SK-N-SH treated with all-trans-retinoic acid at 6 μM for 48 hours (cell line): Measurements from ENCODE around the gene MED13.

Experiments
- ARNTL ChIP-seq: fragments of 450-650 bp; formaldehyde crosslinking; IDR thresholded peaks from 2 replicates; pipeline ENCODE4 v1.5.0; 2020; ENCODE audit warnings: low read depth, mild to moderate bottlenecking, moderate library complexity, borderline replicate concordance
- BACH2 ChIP-seq: fragments of 250-450 bp; sonication (Bioruptor Pico); IDR thresholded peaks from 2 replicates; pipeline ENCODE4 v1.9.0; 2021; ENCODE audit warnings: mild to moderate bottlenecking, borderline replicate concordance
- CREB5 ChIP-seq: fragments of 250-450 bp; sonication (Bioruptor Pico); IDR thresholded peaks from 2 replicates; pipeline ENCODE4 v1.5.1; 2020; ENCODE audit warnings: low read depth, mild to moderate bottlenecking, moderate library complexity
- CSDC2 ChIP-seq: fragments of 250-450 bp; sonication (Bioruptor Pico); IDR thresholded peaks from 2 replicates; pipeline ENCODE4 v1.5.0; 2020; ENCODE audit warnings: mild to moderate bottlenecking, moderate library complexity
- CSRNP3 ChIP-seq: fragments of 250-450 bp; sonication (Bioruptor Pico); IDR thresholded peaks from 2 replicates; pipeline ENCODE4 v1.5.1; 2021; ENCODE audit warnings: mild to moderate bottlenecking, moderate library complexity
- OSR1 ChIP-seq: fragments of 250-450 bp; sonication (Bioruptor Pico); IDR thresholded peaks from 2 replicates; pipeline ENCODE4 v1.8.0; 2022; ENCODE audit warnings: moderate library complexity, mild to moderate bottlenecking, inconsistent platforms
- PATZ1 ChIP-seq: fragments of 250-450 bp; sonication (Bioruptor Pico); IDR thresholded peaks from 2 replicates; pipeline ENCODE4 v1.8.0; 2020; ENCODE audit warnings: mild to moderate bottlenecking, moderate library complexity, borderline replicate concordance
- POU6F1 ChIP-seq: fragments of 250-450 bp; sonication (Bioruptor Pico); IDR thresholded peaks from 2 replicates; pipeline ENCODE4 v1.8.0; 2021; ENCODE audit warnings: low read depth, mild to moderate bottlenecking, moderate library complexity, borderline replicate concordance
- SNAI2 ChIP-seq: fragments of 250-450 bp; sonication (Bioruptor Pico); IDR thresholded peaks from 2 replicates; pipeline ENCODE4 v1.5.0; 2020; ENCODE audit warnings: mild to moderate bottlenecking, moderate library complexity
- TSHZ2 ChIP-seq: fragments of 250-450 bp; sonication (Bioruptor Pico); IDR thresholded peaks from 2 replicates; pipeline ENCODE4 v1.5.0; 2020; ENCODE audit warnings: mild to moderate bottlenecking, moderate library complexity
- ZFP3 ChIP-seq: fragments of 250-450 bp; sonication (Bioruptor Pico); IDR thresholded peaks from 2 replicates; pipeline ENCODE4 v1.5.0; 2020; ENCODE audit warnings: mild to moderate bottlenecking, moderate library complexity

- no peak for TF ChIP-seq CREB5 (CRISPR knock-in tag)
- TF ChIP-seq BACH2: no peak
- TF ChIP-seq POU6F1: no peak
- TF ChIP-seq PATZ1 (CRISPR knock-in tag): no peak
- no peak for TF ChIP-seq CSDC2 (CRISPR knock-in tag)
- no peak for TF ChIP-seq OSR1
- TF ChIP-seq ZFP3 (CRISPR knock-in tag): no peak
- no peak for TF ChIP-seq ARNTL
- no peak for TF ChIP-seq CSRNP3 (CRISPR knock-in tag)
- no peak for TF ChIP-seq SNAI2 (CRISPR knock-in tag)
- TF ChIP-seq TSHZ2: no peak
These were observed 40.2 kb downstream of the MED13 start for GRCh38 chr17:62024866-62025265.
